H1 (cell line): ENCODE measurements around the gene PLCXD1. TPM values are rescaled to one million over a fixed set of nuclear protein-coding genes. Genes with fewer than 3 reads are reported as not detected.

Experiments used
- CTCF ChIA-PET: fragments of 300-600 bp; sonication (Branson Sonifier 250); formaldehyde crosslinking; loops from one replicate; lab custom pipeline; 2021; ENCODE audit not compliant: partially characterized antibody; lab: Charles Lee
- POLR2A ChIA-PET: fragments of 300-600 bp; sonication (Branson Sonifier 250); formaldehyde crosslinking; loops from one replicate; lab custom pipeline; 2021; ENCODE audit warnings: inconsistent platforms; ENCODE audit not compliant: partially characterized antibody; lab: Charles Lee
- DNase-seq, 2 experiments: peaks; one replicate each; pipeline versions ENCODE4 v3.0.0 to v3.0.0-alpha.2; 2010 to 2022; ENCODE audit warnings: low spot score in 2 of 2, low read depth in 1 of 2, mixed read lengths in 1 of 2
- FAIRE-seq: peaks from 2 replicates; lab custom pipeline; 2011; peaks lifted over from hg19 to GRCh38; lab: Jason Lieb, UNC
- H2AFZ ChIP-seq: 2 replicates; pipeline ENCODE4 v1.8.1; 2012; ENCODE audit warnings: low read length, inconsistent platforms
- H2AK5ac ChIP-seq: 2 replicates; pipeline ENCODE4 v1.6.1; 2013; ENCODE audit warnings: low read depth, low read length
- H2BK120ac ChIP-seq: replicated peaks from 2 replicates; pipeline ENCODE3; 2013; ENCODE audit warnings: low read depth, low read length, inconsistent platforms
- H2BK12ac ChIP-seq: 2 replicates; pipeline ENCODE4 v1.6.1; 2013; ENCODE audit warnings: low read depth, low read length
- H2BK15ac ChIP-seq: 2 replicates; pipeline ENCODE4 v1.6.1; 2013; ENCODE audit warnings: low read length
- H2BK20ac ChIP-seq: 2 replicates; pipeline ENCODE4 v1.6.1; 2013; ENCODE audit warnings: low read length
- H2BK5ac ChIP-seq: 2 replicates; pipeline ENCODE4 v1.6.1; 2013; ENCODE audit warnings: low read depth, low read length
- H3K14ac ChIP-seq: 2 replicates; pipeline ENCODE4 v1.6.1; 2013; ENCODE audit warnings: inconsistent platforms; ENCODE audit not compliant: insufficient read length
- H3K18ac ChIP-seq: 2 replicates; pipeline ENCODE4 v1.6.1; 2013; ENCODE audit warnings: low read length; ENCODE audit errors: extremely low read depth
- H3K23ac ChIP-seq: 2 replicates; pipeline ENCODE4 v1.6.1; 2013; ENCODE audit warnings: inconsistent platforms; ENCODE audit not compliant: insufficient read length
- H3K23me2 ChIP-seq: 2 replicates; pipeline ENCODE4 v1.6.1; 2013; ENCODE audit warnings: low read depth, low read length
- H3K27ac ChIP-seq: 2 replicates; pipeline ENCODE4 v1.6.1; 2011; ENCODE audit warnings: low read depth, low read length, inconsistent platforms
- H3K27me3 ChIP-seq, 4 experiments: replicated peaks in 1 of 4; 1 replicate in 1 of 4; 2 replicates in 3 of 4; pipeline versions ENCODE4 v1.6.1 to v1.8.1; 2011 to 2013; ENCODE audit warnings: low read length in 3 of 4, mild to moderate bottlenecking in 3 of 4, inconsistent platforms in 2 of 4, mixed read lengths in 2 of 4, moderate library complexity in 1 of 4; ENCODE audit not compliant: control insufficient read depth in 3 of 4, insufficient read depth in 3 of 4; ENCODE audit errors: extremely low read depth in 1 of 4
- H3K36me3 ChIP-seq, 4 experiments: 2 replicates each; pipeline versions ENCODE4 v1.6.1 to v1.8.1; 2011 to 2013; ENCODE audit warnings: mild to moderate bottlenecking in 4 of 4, low read length in 3 of 4, moderate library complexity in 2 of 4, control low read depth in 1 of 4, inconsistent platforms in 1 of 4; ENCODE audit not compliant: insufficient read depth in 4 of 4, control insufficient read depth in 2 of 4
- H3K4ac ChIP-seq: replicated peaks from 2 replicates; pipeline ENCODE3; 2013; ENCODE audit warnings: low read length, low read depth, mixed read lengths, inconsistent platforms; ENCODE audit not compliant: insufficient read length
- H3K4me1 ChIP-seq, 4 experiments: replicated peaks in 1 of 4; 1 replicate in 1 of 4; 2 replicates in 3 of 4; pipeline versions ENCODE4 v1.6.1 to v1.8.1; 2011 to 2013; ENCODE audit warnings: low read length in 3 of 4, inconsistent platforms in 2 of 4, mixed read lengths in 1 of 4; ENCODE audit not compliant: insufficient read depth in 4 of 4, control insufficient read depth in 3 of 4
- H3K4me2 ChIP-seq, 2 experiments: 2 replicates each; pipeline versions ENCODE4 v1.6.1 to v1.8.1; 2011 to 2013; ENCODE audit warnings: low read depth in 2 of 2, low read length in 2 of 2, control low read depth in 1 of 2, inconsistent platforms in 1 of 2, mild to moderate bottlenecking in 1 of 2; ENCODE audit not compliant: insufficient read depth in 1 of 2
- H3K4me3 ChIP-seq, 4 experiments: fragments of 200-600, 300-600 bp in 1 of 4; sonication (generic), shearing (Covaris generic), sonication (Bioruptor Twin) in 1 of 4; 2 replicates each; pipeline versions ENCODE4 v1.5.1 to v1.8.1; 2011 to 2016; ENCODE audit warnings: low read length in 4 of 4, low read depth in 3 of 4, control low read depth in 2 of 4, inconsistent platforms in 2 of 4, mild to moderate bottlenecking in 2 of 4, mixed read lengths in 1 of 4, moderate library complexity in 1 of 4; ENCODE audit not compliant: insufficient read depth in 2 of 4; ENCODE audit errors: extremely low read depth in 1 of 4
- H3K56ac ChIP-seq: replicated peaks from 2 replicates; pipeline ENCODE3; 2013; ENCODE audit warnings: low read depth, mild to moderate bottlenecking, mixed read lengths, low read length, inconsistent platforms; ENCODE audit not compliant: insufficient read length
- H3K79me1 ChIP-seq: 2 replicates; pipeline ENCODE4 v1.6.1; 2013; ENCODE audit warnings: low read depth, low read length, control low read depth
- H3K79me2 ChIP-seq, 2 experiments: 2 replicates each; pipeline versions ENCODE4 v1.6.1 to v1.8.1; 2012 to 2013; ENCODE audit warnings: low read length in 2 of 2, mild to moderate bottlenecking in 2 of 2, inconsistent platforms in 1 of 2; ENCODE audit not compliant: insufficient read depth in 2 of 2, control insufficient read depth in 1 of 2
- H3K9ac ChIP-seq, 4 experiments: replicated peaks in 1 of 4; 1 replicate in 1 of 4; 2 replicates in 3 of 4; pipeline versions ENCODE4 v1.6.1 to v1.8.1; 2011 to 2013; ENCODE audit warnings: low read depth in 3 of 4, low read length in 3 of 4, control low read depth in 2 of 4, mild to moderate bottlenecking in 2 of 4, moderate library complexity in 2 of 4, inconsistent platforms in 1 of 4; ENCODE audit errors: extremely low read depth in 1 of 4
- H3K9me3 ChIP-seq, 2 experiments: 2 replicates each; pipeline versions ENCODE4 v1.6.1 to v1.8.1; 2012 to 2013; ENCODE audit warnings: mild to moderate bottlenecking in 2 of 2, moderate library complexity in 2 of 2, control low read depth in 1 of 2, inconsistent platforms in 1 of 2, low read depth in 1 of 2, low read length in 1 of 2, mixed read lengths in 1 of 2; ENCODE audit not compliant: insufficient read depth in 2 of 2
- H4K20me1 ChIP-seq, 2 experiments: replicated peaks in 1 of 2; 2 replicates each; pipeline versions ENCODE3 to v1.8.1; 2011 to 2013; ENCODE audit warnings: inconsistent platforms in 2 of 2, low read length in 2 of 2, mild to moderate bottlenecking in 1 of 2; ENCODE audit not compliant: insufficient read depth in 2 of 2, control insufficient read depth in 1 of 2
- H4K5ac ChIP-seq: 2 replicates; pipeline ENCODE4 v1.6.1; 2013; ENCODE audit warnings: low read length, low read depth, mixed read lengths, inconsistent platforms; ENCODE audit not compliant: insufficient read length
- H4K8ac ChIP-seq: 2 replicates; pipeline ENCODE4 v1.8.0; 2013; ENCODE audit warnings: mild to moderate bottlenecking, moderate library complexity, low read length, inconsistent platforms; ENCODE audit not compliant: insufficient read depth; ENCODE audit errors: extremely low read depth
- H4K91ac ChIP-seq: replicated peaks from 2 replicates; pipeline ENCODE3; 2013; ENCODE audit warnings: low read length, mixed read lengths, inconsistent platforms; ENCODE audit not compliant: insufficient read length
- GABPA ChIP-seq: IDR thresholded peaks from 2 replicates; pipeline ENCODE4 v1.6.1; 2011; ENCODE audit warnings: mild to moderate bottlenecking, low read length, moderate library complexity, borderline replicate concordance; ENCODE audit not compliant: insufficient read depth
- RAD21 ChIP-seq, 2 experiments: IDR thresholded peaks in 1 of 2; conservative IDR thresholded peaks in 1 of 2; 2 replicates each; pipeline ENCODE4 v1.6.1; 2011; ENCODE audit warnings: low read depth in 2 of 2, low read length in 2 of 2, improper control_type of control experiment in 1 of 2, inconsistent platforms in 1 of 2, mild to moderate bottlenecking in 1 of 2, moderate library complexity in 1 of 2
- SP1 ChIP-seq: IDR thresholded peaks from 2 replicates; pipeline ENCODE4 v1.6.1; 2011; ENCODE audit warnings: low read depth, low read length
- TEAD4 ChIP-seq: IDR thresholded peaks from 2 replicates; pipeline ENCODE4 v1.6.1; 2012; ENCODE audit warnings: low read depth, low read length, inconsistent platforms, mixed read lengths
- WGBS, 2 experiments: shearing (Covaris generic) in 1 of 2; methylation state at CpG; one replicate each; pipeline versions ENCODE4 v1.1.6 to v1.1.7; 2013 to 2015; ENCODE audit warnings: low lambda C conversion rate in 2 of 2, mixed read lengths in 2 of 2, inconsistent platforms in 1 of 2, low coverage in 1 of 2, missing lambda C conversion rate in 1 of 2; ENCODE audit not compliant: insufficient replicate concordance in 2 of 2, insufficient coverage in 1 of 2, insufficient read length in 1 of 2; ENCODE audit errors: extremely low coverage in 1 of 2, missing lambda C conversion rate in 1 of 2; 5-methylcytosine and 5-hydroxymethylcytosine counted together
- polyA plus RNA-seq, 7 experiments: library from polyadenylated mRNA; depleted of rRNA in 3 of 7; stranded (reverse) in 5 of 7; unstranded in 2 of 7; fragments of >200 nt in 5 of 7; fragments of 200-250 nt in 2 of 7; gene quantifications; 1 replicate in 5 of 7; 2 replicates in 1 of 7; 4 replicates in 1 of 7; pipeline versions ENCODE4 v1.2.1 to v1.2.3, GENCODE V29; 2011 to 2013; ENCODE audit warnings: missing spikeins in 2 of 7, mixed read lengths in 2 of 7
- total RNA-seq: library from RNA; stranded (reverse); fragmentation: NEBNext Ultra II Directional; extraction: Animal tissue kit (Norgen Biotek cat#: 25700); gene quantifications from 2 replicates; pipeline ENCODE4 v1.2.1, GENCODE V29; 2021
- TF ChIP-seq, protein P1 (sequence below), 3 experiments: IDR thresholded peaks; 1 replicate in 2 of 3; 2 replicates in 1 of 3; pipeline versions ENCODE4 v1.5.1 to v1.6.1; 2011; ENCODE audit warnings: low read length in 3 of 3, mild to moderate bottlenecking in 3 of 3, inconsistent platforms in 2 of 3, low read depth in 1 of 3, moderate library complexity in 1 of 3; ENCODE audit not compliant: insufficient read depth in 1 of 3; ENCODE audit errors: control extremely low read depth in 1 of 3

Gene PLCXD1
- total and polyA plus RNA-seq, 2 of the 8 experiments (the other 6 are each of a cell fraction or from before 2014, with no cell fraction given): 93.6 to 124 TPM

DNA sequence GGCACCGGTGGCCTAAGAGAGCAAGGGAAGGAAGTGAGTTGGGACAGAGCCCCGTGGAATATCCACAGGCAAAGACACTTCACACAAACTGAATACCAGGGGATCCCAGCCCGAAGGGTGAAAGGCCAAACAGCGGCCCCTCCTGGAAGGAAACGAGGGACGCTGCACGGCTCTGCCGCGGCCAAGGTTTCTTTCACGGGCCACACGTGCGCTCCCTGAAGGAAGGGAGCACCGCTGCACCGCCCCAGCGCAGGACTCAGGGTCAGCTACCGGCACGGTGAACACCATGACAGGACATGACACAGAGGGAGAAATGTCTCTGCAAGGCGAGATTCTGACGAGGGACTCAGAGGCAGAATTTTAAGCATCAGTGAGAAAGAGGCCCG lies 69.0 kb downstream of the PLCXD1 start:
- H3K27me3 ChIP-seq: no peaks in the 10 kb centered on the region
- H3K14ac ChIP-seq: no peak overlapping the region
- no peak overlapping the region for H3K4me2 ChIP-seq
- H3K36me3 ChIP-seq: peaks cover 0 to 23% (median 10%) of the 10 kb centered on the region in 4 experiments; a peak in 5 of 8 replicates
- H4K20me1 ChIP-seq: peaks cover 11 to 15% of the 10 kb centered on the region in 2 experiments
- H4K8ac ChIP-seq: 0 out of 2 replicates have a peak overlapping the region, but pooled peaks have one; percentile 53
- no peak overlapping the region for H3K4ac ChIP-seq
- H2BK15ac ChIP-seq: no peak overlapping the region
- no peak overlapping the region for H3K18ac ChIP-seq
- no peak overlapping the region for H3K9ac ChIP-seq
- H2AK5ac ChIP-seq: no peak overlapping the region
- no peak overlapping the region for H2BK12ac ChIP-seq
- no peak overlapping the region for H4K91ac ChIP-seq
- no peak for FAIRE-seq
- WGBS, 2 experiments: 80% methylated on average over 16 of the region's 20 CpGs; no CpG with 5 or more reads in 1 of the 2 experiments
- no peaks in the 10 kb centered on the region; a peak in 1 of 7 replicates for H3K4me1 ChIP-seq
- peaks cover 13% of the 10 kb centered on the region for H3K79me1 ChIP-seq
- no peak overlapping the region for H3K23ac ChIP-seq
- no peak overlapping the region for H2BK120ac ChIP-seq
- CTCF ChIA-PET: no interaction called here
- H2AFZ ChIP-seq: no peak overlapping the region
- no peak overlapping the region for H4K5ac ChIP-seq
- H3K4me3 ChIP-seq: no peak overlapping the region
- TF ChIP-seq TEAD4 (no peak), SP1 (no peak), GABPA (0 out of 2 replicates have a peak, but pooled peaks have one; percentile 20), RAD21 (IDR thresholded peaks at IDR 0.05 in 1 of 2, conservative IDR thresholded peaks at IDR 0.05 in 1 of 2; ENCODE audit: low read depth in 2 of 2, low read length in 2 of 2) (peak in 1 of 2 experiments; percentile 19; a peak in 1 of 4 replicates)
- TF ChIP-seq, protein P1, sequence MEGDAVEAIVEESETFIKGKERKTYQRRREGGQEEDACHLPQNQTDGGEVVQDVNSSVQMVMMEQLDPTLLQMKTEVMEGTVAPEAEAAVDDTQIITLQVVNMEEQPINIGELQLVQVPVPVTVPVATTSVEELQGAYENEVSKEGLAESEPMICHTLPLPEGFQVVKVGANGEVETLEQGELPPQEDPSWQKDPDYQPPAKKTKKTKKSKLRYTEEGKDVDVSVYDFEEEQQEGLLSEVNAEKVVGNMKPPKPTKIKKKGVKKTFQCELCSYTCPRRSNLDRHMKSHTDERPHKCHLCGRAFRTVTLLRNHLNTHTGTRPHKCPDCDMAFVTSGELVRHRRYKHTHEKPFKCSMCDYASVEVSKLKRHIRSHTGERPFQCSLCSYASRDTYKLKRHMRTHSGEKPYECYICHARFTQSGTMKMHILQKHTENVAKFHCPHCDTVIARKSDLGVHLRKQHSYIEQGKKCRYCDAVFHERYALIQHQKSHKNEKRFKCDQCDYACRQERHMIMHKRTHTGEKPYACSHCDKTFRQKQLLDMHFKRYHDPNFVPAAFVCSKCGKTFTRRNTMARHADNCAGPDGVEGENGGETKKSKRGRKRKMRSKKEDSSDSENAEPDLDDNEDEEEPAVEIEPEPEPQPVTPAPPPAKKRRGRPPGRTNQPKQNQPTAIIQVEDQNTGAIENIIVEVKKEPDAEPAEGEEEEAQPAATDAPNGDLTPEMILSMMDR (IDR thresholded peaks at IDR 0.05; ENCODE audit: control extremely low read depth in 1 of 3, insufficient read depth in 1 of 3, low read depth in 1 of 3, low read length in 3 of 3): peak in 2 of 3 experiments; percentile 26 to 34; a peak in 3 of 4 replicates
- no peak overlapping the region for H2BK20ac ChIP-seq
- no peaks in the 10 kb centered on the region for H3K9me3 ChIP-seq
- POLR2A ChIA-PET: no interaction called here
- DNase-seq: no peak
- H3K27ac ChIP-seq: no peak overlapping the region
- H3K79me2 ChIP-seq: peaks cover 0 to 51% of the 10 kb centered on the region in 2 experiments; a peak in 2 of 4 replicates
- no peak overlapping the region for H3K56ac ChIP-seq
- no peak overlapping the region for H2BK5ac ChIP-seq
- no peaks in the 10 kb centered on the region for H3K23me2 ChIP-seq
